HG02884 (cell line): ENCODE data around the gene MBOAT7.

Experiments
- ATAC-seq: cut with Tn5 transposase; IDR thresholded peaks from one replicate; pipeline ENCODE4 v1.9.1; 2021; ENCODE audit warnings: mild to moderate bottlenecking, moderate library complexity; ENCODE audit not compliant: unreplicated experiment

MBOAT7 gene

DNA sequence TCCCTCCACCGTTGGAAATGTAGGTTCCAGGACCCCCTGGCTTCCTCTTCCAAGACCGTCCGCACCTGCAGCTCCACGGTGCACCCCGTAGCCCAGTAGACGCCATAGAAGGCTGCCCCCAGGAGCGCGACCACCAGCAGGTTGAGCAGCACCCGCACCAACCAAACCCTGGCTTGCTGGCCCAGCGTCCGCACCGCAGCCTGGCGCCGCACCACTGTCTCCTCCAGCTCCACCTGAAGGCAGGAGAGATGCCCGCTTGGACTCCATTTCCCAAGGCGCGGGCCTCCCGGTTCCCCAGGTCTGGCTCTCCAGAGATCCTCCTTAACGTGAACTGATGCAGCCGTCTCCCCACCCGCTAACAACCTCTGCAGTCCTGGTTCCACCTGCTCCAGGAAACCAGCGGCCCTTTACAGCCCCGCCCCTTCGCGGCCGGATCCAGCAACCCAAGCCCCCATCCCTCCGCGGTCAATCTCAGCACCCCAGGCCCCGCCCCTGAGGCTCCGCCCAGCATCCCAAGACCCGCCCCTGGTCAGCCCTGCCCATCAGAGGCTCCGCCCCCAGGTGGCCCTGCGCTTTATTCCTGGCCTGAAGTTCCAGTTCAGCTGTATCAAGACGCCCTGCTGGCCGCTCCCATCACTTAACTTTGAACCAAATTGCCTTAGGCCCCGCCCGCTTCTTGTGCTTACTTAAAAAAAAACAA is 24.9 kb downstream of the MBOAT7 start:
- no peak for ATAC-seq

- ATAC-seq: no peak
Measured at GRCh38 chr19:54162884-54163283, 26.5 kb downstream of the MBOAT7 start.

DNA sequence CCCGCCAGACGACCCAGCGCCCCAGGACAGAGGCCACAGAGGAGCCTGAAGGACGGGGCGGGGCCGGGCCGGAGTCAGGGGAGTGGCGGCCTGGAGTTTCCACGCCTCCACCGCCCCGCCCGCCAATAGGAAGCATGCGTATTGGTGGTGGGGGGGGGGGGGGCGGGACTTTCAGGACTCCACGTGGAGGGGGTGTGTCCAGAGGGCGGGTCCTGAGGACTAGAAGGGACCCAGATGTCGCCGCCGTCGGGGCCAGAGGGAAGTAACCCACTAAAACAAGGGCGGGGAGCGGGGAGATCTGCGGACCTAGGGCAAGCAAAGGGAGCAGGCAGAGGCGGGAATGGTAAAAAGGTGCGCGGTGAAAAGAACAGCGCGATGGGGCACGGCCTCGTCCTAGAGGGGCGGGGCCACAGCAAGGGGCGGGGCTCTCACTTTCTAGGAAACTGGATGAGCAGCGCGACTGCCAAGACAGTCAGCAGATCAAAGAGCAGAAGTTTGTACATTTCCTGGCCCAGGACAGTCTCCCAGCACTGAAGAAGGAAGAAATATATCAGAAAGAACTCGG is 27.1 kb downstream of the MBOAT7 start:
- ATAC-seq: no peak

- ATAC-seq: no peak
Measured at GRCh38 chr19:54160854-54161253, 28.5 kb downstream of the MBOAT7 start.

GRCh38 chr19:54160182-54160811 is 29.1 kb downstream of the MBOAT7 start:
- no peak for ATAC-seq

GRCh38 chr19:54159352-54160181 is 29.8 kb downstream of the MBOAT7 start, which contains the start of gene LENG1:
Gene LENG1, minus strand, starts transcription at chr19:54159721. Its CDS starts 26 bp downstream, at chr19:54159695.
- ATAC-seq: peak; percentile 83

DNA sequence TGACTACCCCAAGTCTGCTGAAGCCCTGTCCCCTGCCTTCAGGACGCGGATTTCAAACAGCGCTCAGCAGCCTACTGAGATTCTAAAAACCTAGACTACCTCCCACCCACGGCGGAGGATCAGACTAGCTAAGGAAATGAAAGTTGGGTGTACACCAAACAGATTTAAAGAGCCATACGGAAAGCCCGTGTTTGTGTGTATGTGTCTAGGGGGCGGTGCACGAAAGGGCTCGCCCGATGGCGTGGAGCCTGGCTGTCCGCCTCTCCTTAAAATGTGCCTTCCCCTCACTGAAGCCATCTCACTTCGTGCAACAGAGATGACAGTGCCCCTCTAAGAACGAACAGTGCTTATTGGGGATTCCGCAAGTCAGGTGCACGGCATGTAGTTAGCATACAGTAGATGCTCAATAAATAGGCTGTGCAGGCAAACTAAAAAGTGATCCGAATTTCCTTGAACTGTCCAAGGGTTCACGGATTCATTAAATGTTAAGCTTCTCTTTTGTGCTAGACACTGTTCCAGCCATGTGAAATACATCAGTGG is 30.5 kb downstream of the MBOAT7 start:
- no peak for ATAC-seq

GRCh38 chr19:54156953-54157352 is 32.4 kb downstream of the MBOAT7 start:
- ATAC-seq: no peak

GRCh38 chr19:54156490-54156889 is 32.9 kb downstream of the MBOAT7 start:
- no peak for ATAC-seq

DNA sequence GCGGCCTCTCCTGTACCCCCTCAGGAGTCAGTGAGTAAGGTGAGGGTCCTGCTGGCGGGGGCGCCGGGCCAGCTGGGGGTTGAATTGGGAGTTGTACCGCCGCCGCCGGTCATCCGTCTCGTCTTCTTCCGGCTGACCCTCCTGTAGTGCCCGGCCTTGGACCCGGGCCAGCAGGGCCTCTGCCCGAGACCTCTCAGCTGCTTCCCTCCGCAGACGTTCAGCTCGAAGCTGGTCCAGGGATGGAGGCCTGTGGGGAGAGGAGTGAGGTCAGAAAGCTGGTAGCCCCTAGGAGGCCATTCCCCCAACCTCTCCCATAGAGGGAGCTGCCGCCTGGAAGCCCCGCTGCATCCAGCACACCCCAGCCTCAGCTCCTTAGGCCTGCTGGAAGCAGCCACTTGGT is 33.7 kb downstream of the MBOAT7 start:
- no peak for ATAC-seq

DNA sequence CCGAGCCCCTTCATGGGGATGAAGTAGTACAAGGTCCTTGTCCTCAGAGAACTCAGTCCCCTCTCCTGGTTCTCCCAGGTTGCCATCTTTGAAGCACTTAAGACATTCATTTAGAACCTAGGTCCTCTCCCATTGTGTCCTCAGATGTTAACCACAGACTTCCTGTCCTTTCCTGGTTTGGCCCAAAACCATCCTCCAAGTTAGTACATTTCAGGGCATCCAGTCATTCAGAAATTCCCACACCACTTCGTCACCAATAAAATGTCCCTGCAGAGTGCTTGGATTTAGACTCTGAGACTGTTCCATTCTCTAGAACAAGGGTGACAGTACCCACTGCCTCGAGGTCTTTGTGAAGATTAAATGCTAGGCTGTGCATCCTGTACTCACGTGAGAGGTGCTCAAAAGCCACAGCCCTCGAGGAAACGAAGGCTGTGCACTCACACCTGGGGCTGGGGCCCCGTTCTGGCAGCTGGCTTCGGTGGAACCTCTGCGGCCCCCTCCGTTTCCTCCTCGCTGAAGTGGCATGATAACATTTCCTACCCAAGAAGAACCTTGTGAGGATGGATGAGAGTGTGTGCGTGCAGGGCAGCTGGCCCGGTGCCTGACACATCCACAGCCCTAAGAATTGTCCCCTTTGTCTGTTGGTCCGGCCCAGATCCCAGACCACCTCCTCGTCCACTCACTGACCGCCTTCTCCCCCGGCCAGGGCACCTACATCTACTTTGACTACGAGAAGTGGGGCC is 34.6 kb downstream of the MBOAT7 start:
- no peak for ATAC-seq

- ATAC-seq: no peak
Measured at GRCh38 chr19:54153731-54154326, 35.6 kb downstream of the MBOAT7 start.

GRCh38 chr19:54152878-54153524 is 36.4 kb downstream of the MBOAT7 start:
- no peak for ATAC-seq

DNA sequence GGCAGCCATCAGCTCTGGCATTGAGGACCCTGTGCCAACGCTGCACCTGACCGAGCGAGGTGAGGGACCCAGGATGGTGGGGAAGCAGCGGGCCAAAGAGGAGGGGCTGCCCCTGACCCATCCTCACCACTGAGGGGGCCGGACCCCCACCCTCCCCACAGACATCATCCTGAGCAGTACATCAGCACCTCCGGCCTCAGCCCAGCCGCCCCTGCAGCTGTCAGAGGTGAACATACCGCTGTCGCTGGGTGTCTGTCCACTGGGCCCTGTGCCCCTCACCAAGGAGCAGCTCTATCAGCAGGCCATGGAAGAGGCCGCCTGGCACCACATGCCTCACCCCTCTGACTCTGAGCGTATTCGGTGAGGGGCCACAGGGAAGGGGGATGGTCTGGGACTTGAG is 37.1 kb downstream of the MBOAT7 start:
- ATAC-seq: no peak

DNA sequence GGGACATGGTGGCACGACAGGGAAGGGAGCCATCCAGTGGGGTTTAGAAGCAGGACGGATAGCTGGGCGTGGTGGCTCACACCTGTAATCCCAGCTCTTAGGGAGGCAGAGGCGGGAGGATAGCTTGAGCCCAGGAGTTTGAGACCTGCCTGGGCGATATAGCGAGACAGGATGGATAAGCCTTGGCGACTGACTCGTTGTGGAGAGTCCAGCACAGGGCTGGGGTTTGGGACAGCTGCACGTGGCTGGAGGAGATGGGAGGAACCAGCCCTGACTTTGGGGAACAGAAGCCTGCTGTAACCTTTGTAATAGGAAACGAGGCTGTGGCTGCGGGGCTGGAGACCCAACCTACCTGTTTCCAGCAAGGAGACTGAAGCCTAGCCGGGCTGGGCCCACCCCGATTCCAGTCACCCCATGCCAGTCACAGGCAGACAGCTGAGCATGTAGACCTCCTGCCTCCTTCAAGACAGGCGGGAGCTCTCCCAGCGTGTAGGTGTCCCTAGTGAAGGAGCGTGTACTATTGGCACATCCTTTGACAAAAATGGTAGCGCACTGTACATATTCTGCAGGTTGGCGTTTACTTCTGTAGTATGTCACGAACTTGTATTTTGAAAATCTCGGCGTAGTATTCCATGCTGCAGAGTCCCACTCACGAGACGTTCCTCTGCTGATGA is 37.9 kb downstream of the MBOAT7 start:
- no peak for ATAC-seq

DNA sequence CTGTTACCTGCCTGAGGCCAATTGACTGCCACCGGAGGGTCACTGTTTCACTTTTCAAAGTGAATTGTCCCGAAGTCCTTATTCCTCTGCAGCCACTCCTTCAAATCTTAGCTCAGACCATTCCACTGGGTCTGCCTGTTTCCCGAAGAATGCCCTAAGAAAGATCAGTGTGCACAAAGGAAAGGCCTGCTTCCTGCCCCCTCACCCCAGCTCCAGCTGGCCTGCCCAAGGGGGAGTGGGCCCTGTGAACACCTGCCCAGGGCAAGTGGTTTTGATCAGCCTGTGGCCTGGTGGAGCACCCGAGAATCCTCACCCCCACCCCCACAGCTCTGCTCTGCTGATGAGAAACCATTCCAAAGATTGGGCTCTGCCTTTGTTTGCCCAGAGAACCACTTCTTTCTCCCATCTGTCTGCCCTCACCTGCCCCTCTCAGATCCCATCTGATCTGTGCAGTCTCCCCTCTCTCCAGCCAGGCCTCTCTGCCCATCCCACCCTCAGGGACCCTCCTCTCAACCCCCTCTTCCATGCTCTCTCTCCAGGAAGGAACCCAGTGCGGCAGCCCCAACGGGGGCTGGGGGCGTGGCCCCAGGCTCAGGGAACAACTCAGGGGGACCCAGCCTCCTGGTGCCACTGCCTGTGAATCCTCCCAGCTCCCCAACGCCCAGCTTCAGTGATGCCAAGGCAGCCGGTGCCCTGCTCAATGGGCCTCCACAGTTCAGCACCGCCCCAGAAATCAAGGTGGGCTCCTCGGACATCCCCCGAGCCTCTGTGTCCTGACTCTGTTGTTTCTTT is 40.2 kb downstream of the MBOAT7 start:
- ATAC-seq: no peak

DNA sequence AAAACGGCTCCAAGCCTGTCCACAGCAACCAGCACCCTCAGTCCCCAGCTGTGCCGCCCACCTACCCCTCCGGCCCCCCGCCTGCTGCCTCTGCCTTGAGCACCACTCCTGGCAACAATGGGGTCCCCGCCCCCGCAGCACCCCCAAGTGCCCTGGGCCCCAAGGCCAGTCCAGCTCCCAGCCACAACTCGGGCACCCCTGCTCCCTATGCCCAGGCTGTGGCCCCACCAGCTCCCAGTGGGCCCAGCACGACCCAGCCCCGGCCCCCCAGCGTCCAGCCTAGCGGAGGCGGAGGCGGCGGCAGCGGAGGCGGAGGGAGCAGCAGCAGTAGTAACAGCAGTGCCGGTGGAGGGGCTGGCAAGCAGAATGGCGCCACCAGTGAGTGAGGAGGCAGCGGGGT is 41.2 kb downstream of the MBOAT7 start:
- no peak for ATAC-seq

- ATAC-seq: no peak
Measured at GRCh38 chr19:54147676-54148075, 41.7 kb downstream of the MBOAT7 start.
